ENCODE data around the gene CDH12.
"Not testable (repeated sequence)": the region's sequence is repeated elsewhere in the genome, so short reads cannot be mapped to it uniquely, and the experiment has no call there.

CDH12 gene

GRCh38 chr5:22278164-22278563 lies 575.0 kb downstream of the CDH12 start:
- no peak for DNase-seq (ENCODE audit: low read depth in 2 of 2)

DNA sequence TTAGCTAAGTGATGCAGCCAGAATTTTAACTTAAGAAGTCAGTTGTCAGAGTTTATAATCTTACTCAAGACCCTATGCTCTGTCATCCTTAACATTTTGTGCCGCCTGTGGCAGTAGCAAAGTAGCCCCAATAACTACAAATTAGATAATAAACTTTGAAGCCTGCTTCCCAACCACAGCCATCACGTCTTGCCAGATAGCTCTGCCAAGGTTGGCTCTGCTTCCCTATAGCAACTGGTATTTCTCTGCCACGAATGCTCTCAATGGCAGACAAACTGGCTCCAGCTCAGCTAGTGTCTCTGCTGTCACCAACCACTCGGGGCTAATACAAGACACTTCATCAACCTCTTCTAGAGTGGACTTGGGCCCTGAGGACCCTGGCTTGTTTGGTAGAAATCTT lies 576.1 kb downstream of the CDH12 start:
- no peak for DNase-seq (ENCODE audit: low read depth in 2 of 2)

GRCh38 chr5:22265855-22266254 lies 587.3 kb downstream of the CDH12 start:
- DNase-seq (ENCODE audit: low read depth in 2 of 2), result not testable (repeated sequence)

DNA sequence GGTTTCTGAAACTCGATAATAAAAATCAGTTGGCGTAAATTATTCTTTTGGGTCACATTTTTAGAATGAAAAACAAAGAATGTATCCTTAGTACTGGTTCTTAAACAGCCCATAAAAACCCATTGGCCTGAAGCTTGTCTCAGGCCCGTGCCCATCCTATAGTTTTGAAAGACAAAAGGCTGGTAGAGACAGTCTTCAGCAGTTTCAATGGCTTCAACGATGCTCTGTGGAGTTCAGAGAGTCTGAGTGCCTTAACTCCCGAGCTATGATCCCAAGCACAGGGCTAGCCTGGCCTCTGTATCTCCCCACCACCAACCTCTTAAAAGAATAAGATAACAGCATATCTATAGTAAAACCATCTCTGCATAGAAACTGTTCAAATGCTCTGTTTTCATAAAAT lies 595.0 kb downstream of the CDH12 start:
- no peak for DNase-seq (ENCODE audit: low read depth in 2 of 2)

DNA sequence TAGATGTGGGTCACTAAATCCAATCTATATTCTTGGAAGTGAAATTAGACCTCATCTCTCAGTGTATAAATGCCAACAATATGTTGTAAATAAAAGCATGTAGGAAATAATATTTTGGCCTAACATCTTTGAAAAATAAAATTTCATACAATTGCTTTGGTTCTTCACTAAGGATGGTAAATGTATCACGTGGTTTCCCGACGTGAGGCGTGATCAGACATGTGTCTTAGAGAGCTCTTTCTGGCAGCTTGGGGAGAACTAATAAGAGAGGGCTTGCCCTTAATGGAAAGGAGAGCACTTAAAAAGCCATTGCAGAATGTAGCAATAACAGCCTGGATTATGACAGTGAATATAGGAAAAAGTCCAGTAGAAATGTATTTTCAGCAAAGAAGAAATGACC lies 602.6 kb downstream of the CDH12 start:
- DNase-seq (ENCODE audit: low read depth in 2 of 2), result no peak

DNA sequence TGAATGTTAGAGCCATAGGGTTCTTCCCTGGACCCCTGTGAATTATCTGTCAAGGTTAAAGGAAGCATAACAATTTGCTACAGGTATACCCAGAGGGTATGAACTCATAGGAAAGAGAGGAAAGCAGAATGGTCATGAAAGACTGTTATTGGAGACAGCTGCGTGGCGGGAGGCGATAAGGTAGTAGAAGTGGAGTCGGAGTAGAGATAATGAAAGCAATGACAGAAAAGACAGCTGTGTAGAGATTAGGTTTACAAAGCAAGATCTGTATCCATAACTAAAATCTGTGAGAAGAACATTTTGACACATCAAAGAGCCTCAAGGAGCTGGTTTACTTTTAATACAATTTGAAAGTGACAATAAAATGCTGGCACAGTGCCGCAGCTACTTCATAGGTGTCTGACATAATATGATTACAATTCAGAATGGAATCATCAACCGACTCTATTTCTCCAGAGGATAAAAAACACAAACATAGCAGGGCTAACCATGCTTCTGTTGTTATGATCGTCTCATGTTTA lies 603.9 kb downstream of the CDH12 start:
- no peak for DNase-seq (ENCODE audit: low read depth in 2 of 2)

DNA sequence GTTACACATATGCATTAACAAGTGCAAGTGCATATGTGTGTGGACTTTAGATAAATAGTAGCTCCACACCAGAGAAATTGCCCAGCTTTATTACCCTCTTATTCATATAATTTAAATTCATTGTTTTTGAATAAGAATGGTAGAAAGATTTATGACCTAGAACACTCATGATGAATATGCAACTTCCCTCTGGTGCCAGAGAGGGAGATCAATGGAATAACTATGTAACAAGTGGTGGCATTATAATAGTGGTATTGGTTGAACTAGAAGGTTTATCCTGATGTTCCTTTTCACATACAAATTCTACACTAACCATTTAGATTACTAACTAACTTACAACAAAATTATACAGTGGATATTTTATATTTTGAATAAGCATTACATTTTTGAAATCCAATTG lies 607.4 kb downstream of the CDH12 start:
- DNase-seq (ENCODE audit: low read depth in 2 of 2), result no peak

DNA sequence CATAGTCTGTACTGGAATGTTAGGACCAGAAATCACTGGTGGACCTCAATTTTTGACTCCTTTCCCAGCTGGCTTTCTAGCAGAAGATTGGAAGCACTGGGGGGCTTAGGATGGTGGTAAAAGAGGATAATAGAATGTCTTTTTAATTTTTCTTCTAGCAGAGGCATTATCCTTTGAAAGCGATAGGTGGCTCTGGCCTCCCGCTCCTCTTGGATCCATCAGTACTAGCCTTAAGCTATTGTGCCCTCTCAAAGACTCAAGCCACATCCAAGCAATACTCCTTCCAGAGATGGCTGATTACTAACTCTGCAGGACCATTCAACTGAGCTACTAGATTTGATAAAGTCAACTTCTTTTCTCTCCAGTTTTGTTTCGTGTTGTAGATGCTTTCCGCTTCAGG lies 610.6 kb downstream of the CDH12 start:
- no peak for DNase-seq (ENCODE audit: low read depth in 2 of 2)

DNA sequence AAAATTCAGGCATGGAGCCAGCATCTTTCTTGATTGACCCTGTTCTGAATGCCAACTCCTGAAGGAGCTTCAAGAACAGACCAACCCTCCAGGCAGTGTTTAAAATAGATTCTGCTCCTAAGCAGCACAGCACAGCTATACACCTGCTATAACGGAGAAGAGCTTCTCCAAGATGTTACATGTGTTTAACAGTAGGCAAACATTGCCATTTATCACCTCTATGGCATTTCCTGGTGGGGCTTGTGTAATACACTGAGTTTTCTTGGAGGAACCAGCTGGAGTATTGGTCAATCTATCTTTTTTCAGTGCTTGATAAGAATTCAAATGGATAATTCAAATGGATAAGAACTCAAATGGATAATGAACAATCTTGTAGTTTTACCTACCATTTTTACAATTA lies 615.1 kb downstream of the CDH12 start:
- DNase-seq (ENCODE audit: low read depth in 2 of 2), result no peak

DNA sequence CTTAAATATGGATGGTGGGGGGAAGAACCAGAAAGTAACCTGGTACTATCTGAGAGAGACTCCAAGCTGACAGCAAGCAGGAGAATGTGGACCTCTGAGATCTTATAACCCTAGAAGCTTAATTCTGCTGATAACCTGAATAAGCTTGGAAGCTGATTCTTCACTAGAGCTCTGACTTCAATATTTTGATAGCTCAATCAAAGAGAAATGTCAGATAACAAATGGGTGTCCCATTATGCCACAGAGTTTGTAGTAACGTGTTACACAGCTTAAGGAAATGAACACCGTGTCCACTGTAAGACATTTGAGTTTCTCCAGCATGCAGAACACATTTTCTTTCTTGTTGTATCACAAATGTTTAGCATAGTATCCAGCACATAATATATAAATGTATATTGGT lies 626.7 kb downstream of the CDH12 start:
- DNase-seq (ENCODE audit: low read depth in 2 of 2), result no peak

DNA sequence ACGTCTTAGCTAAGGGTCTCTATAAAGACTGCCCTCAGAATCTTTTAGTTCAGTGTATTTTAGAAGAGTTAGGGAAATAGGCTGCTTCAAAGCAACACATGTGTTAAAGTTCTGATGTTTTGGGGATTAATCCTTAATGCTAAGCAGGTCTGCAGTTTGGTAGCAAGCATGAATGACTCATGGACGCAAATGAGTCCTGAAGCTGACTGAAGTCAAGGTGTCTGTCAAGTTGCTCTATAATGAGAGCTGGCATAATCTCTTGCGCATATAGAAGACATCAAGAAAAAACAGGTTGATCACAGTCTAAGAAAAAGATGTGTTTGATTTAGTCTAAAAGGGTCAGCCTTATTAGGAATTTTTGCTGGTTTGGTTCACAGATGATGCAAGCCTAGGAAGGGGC lies 630.1 kb downstream of the CDH12 start:
- no peak for DNase-seq (ENCODE audit: low read depth in 2 of 2)

DNA sequence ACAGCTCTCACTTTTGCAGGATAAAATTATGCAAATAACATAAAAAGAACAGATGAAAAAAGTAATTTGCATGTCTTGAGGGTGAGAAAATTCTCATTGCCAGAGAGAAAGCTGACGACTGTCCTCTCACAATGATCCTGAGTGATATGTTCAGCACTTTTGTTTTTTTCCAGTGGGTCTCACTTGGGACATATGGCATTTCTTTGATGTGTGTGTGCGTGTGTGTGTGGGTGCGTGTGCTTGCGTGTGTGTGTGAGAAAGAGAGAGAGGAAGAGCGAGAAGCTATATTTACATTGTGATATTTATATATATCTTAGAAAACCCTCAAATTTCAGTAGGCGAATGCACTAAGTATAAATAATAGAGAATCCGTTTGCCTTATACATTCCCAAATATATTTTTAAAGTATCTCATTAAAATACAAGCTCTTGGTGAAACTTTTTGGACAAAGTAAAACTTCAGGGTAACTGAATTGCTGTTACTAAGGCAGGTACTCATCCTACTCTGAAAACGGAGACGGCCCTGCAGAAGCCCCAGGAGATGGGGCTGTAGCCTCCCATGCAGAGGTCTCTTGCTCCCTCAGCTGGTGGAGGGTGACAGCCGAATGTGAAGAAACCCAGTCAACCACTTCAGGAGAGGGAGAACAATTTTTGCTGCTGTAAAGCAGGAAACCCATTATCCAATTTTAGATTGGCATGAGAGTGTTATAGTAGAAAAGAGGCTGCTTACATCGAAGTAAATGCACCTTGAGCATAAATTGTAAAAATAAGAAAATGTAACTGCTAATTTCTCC lies 639.2 kb downstream of the CDH12 start:
- DNase-seq (ENCODE audit: low read depth in 2 of 2), result not testable (repeated sequence)

GRCh38 chr5:22212254-22212991 lies 640.7 kb downstream of the CDH12 start:
- not testable (repeated sequence) for DNase-seq (ENCODE audit: low read depth in 2 of 2)

DNA sequence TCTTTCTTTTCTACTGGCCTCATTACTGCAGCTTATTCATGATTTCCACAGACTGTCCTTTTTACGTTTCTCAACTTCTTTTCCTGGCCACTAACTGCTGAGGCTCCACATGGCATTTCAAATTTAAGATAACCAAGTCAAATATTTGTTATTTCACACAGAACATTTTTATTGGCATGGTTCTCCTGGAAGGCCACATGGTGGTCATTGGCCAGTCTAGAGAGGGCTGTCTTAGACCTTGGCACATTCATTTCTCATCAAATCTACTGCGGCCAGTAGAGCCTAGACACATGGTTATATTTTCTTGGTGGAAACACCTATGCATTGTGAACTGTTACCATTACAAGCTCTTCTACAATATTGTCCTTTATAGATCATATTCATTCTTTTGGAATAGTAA lies 644.7 kb downstream of the CDH12 start:
- not testable (repeated sequence) for DNase-seq (ENCODE audit: low read depth in 2 of 2)

DNA sequence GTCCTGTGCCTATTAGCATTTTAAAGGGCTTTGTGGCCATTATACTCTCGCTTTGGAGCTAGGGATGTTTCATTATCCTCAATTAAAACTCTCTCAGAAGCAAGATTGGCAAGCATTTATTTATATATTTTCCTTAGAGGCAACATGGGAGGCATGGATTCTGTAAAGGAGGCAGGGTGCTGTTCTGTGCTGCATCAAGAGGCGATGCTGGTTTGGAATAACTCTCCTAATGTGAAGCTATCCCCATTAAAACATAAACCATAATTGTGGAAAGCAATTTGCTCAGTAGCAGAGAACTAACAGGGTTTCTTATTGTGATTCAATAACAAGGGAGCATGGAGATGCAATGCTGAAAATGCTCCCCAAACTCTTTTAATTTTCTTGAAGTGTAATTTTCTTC lies 664.5 kb downstream of the CDH12 start:
- DNase-seq (ENCODE audit: low read depth in 2 of 2), result not testable (repeated sequence)

DNA sequence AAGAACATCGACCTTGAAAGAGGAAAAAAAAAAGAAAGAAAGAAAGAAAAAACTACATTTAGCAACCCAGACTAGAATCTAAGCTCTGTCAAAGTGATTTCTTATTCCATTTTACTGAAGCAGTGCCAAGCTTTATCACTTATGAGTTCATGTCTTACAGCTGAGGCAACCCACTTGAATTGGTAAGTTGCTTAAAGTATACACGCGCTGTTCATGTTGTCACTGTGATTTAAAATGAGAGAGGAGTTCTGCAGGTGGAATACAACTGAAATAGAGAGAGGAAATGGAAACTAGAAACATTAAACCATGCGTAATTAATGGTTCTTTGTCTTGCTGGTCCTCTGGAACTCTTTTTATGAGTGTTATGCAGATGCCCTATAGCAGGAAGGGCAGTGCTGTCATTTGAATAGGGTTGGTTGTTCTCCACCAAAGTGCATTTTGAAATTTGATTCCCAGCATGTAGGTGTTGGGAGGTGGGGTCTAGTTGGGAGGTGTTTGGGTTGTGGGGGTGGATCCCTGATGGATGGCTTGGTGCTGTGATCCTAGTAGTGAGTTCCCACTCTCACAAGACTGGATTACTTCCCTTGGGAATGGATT lies 665.4 kb downstream of the CDH12 start:
- not testable (repeated sequence) for DNase-seq (ENCODE audit: low read depth in 2 of 2)

DNA sequence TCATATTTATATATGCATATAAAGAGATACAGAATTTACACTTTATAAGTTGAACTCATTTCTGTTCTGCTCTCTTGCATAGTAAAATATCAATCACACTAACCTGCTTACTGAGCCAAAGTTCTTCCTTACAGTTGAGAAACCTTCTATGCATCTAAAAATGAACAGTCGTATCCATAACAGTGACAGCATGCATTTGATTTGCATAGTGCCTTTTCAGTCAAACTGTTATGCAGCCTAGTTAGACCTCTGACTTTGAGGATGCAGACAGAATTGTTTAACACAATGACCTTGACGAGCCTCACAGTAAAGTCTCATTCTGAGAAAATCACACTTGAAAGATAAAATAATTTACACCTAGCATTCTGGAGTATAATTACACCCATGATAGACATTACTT lies 683.9 kb downstream of the CDH12 start:
- not testable (repeated sequence) for DNase-seq (ENCODE audit: low read depth in 2 of 2)

GRCh38 chr5:22168704-22169103 lies 684.4 kb downstream of the CDH12 start:
- not testable (repeated sequence) for DNase-seq (ENCODE audit: low read depth in 2 of 2)

DNA sequence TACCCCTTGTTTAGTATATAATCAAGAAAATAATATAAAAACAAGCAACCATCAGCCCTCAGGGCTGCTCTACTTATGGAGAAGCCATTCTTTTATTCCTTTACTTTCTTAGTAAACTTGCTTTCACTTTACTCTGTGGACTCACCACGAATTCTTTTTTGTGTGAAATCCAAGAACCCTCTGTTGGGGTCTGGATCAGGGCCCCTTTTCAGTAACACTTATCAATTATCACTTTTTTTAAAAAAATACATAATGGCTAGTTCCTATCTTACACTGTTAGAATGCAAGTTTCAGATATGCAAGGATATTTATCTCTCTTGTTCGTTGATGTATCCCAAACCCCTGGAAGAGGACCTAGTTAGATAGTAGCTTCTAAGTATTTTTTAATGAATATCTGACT lies 687.2 kb downstream of the CDH12 start:
- not testable (repeated sequence) for DNase-seq (ENCODE audit: low read depth in 2 of 2)

DNA sequence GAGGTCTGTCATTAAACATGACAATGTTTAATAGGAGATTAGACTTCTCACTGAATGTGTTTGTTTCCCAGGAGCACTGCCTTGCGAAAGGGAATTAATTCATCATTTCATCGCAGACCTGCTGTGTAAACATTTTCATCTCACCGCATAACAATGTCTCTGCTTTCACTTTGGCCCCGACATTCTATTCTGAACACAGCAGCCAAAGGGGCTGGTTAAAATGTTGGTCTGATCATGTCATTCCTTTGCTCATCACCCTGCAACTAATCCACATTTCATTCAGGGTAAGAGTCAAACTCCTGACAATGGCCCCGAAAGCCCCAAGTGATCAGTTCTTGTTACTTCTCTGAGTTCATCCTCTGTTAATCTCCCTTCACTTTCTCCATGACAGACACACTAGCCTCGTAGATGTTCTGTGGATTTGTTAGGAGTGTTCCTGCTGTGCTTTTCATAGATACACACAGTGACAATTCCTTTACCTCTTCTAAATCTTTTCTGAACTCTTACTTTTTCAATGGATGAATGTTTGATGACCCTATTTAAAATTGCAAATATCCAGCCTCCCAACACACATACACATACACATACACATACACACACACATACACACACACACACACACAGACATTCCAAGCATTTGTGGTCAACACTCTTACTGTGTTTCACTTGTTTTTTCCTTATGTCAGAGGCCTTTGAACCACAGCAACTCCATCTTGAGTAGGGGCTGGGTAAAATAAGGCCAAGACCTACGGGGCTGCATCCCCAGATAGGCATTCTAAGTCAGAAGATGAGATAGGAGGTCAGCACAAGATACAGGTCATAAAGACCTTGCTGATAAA lies 688.0 kb downstream of the CDH12 start:
- DNase-seq (ENCODE audit: low read depth in 2 of 2), result not testable (repeated sequence)

- not testable (repeated sequence) for DNase-seq (ENCODE audit: low read depth in 2 of 2)
Measured at GRCh38 chr5:22156953-22157352, 696.2 kb downstream of the CDH12 start.

- not testable (repeated sequence) for DNase-seq (ENCODE audit: low read depth in 2 of 2)
Measured at GRCh38 chr5:22154779-22155178, 698.4 kb downstream of the CDH12 start.

All from activated CD8-positive, alpha-beta memory T cell treated with anti-CD3 and anti-CD28 coated beads for 4 hours (primary cell).